ACHN (cell line): ENCODE data around the gene PTPN21.
"Not testable (repeated sequence)": the region's sequence is repeated elsewhere in the genome, so short reads cannot be mapped to it uniquely, and the experiment has no call there.

Experiments
- DNase-seq: peaks from one replicate; pipeline ENCODE4 v3.0.0-alpha.2; 2015
- in situ Hi-C: cut with HindIII; loops from 2 replicates; pipeline ENCODE4 v1.10.0; 2017; ENCODE audit warnings: low sequenced_read_pairs, low pct_ligation_motif_present, low pct_unique_long_range_greater_than_20kb

PTPN21 gene

GRCh38 chr14:88556581-88556980 lies 1.8 kb upstream of the PTPN21 start:
- no peak for DNase-seq
- in situ Hi-C loops: no loop called here

GRCh38 chr14:88553886-88554456 lies 836 bp downstream of the PTPN21 start:
- DNase-seq: peak; percentile 24
- in situ Hi-C loops: no loop called here

DNA sequence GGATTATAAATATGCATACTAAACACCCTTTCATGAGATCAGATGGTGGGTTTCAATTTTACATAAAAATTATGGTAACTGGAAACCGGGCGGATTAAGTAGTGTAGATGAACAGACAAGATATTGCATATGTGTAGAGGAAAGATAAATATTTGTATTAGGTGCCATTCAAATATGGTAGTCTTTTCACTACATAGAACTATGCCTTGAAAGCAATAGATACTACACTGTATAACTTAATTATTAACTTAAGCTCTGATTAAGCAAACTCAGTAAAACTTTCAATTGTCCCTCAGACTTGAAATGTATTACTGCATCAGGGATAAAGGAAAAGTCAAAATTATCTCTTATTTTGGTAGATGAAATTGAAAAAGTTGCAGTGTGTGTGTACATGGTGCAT lies 1.9 kb downstream of the PTPN21 start:
- in situ Hi-C loops: no loop called here
- peak; percentile 15 for DNase-seq

DNA sequence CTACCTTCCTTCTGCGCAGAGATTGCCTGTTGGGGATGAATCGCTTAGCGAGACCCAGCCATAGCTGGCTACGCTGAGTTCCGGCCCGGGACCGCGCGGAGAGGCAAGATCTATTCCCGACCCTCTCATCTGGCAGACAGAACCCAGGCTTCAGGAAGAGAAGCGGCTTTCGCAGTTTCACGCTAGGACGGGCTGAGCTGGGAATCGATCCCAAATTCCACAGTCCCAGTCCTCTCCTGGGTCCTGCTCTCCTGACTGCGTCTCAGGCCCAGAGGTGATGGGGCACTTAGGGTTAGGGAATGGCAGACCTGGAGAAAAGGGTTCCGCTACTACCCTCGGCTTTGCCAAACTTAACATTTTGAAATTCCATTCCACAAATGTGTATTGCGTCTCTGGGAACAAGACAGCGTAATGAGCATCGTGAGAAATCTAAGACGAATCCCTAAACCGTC lies 2.8 kb downstream of the PTPN21 start:
- in situ Hi-C loops: no loop called here
- DNase-seq: no peak

DNA sequence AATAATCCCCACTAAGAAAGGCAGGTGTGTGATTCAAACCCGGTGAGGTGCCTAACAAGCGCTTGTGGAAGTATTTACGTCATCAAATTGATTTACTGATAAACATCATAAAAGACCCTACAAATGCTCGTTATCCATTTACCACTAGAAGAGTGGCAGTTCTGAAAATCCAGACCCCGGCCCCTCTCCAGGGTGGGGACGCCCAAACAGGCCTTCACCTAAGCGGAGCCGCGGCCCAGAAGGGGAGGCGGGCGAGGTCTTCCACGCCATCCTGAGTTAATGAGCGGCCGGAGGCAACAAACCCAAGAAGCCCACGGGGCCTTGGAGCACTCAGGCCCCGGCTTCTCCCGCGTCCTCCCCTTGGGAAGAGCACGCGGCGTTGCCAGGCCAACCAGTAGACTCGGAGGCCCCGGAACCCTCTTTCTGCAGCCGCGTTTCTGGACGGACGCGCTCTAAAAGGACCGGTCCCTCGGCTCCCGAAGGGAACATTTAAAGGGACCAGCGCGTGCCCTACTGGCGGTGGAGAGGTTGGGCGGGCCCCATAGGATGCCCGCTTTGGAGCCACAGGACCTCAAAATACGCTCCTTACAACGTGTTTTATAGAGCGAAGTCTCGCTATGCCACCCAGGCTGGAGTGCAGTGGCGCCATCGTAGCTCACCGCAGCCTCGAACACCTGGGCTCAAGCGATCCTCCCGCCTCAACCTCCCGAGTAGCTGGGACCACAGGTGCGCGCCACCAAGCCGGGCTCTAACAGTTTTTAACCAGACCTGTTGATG lies 3.5 kb downstream of the PTPN21 start:
- in situ Hi-C loops: no loop called here
- peak; percentile 81 for DNase-seq

- in situ Hi-C loops: no loop called here
- no peak for DNase-seq
Observed at GRCh38 chr14:88550078-88550477, 4.7 kb downstream of the PTPN21 start.

DNA sequence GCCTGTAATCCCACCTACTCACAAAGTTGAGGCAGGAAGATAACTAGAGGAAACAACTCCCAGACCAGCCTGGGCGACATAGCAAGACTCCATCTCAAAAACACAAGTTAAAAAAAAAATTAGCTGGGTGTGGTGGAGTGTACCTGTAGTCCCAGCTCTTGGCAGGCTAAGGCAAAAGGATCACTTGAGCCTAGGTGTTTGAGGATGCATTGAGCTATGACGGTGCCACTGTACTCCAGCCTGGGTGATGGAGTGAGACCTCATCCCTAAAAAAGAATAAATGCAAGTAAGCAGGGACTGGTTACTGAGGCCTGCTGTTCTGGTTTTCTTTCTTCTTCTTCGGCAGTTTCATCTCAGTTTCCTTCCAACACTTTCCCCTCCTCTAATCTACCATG lies 7.4 kb downstream of the PTPN21 start:
- no peak for DNase-seq
- in situ Hi-C loops: no loop called here

DNA sequence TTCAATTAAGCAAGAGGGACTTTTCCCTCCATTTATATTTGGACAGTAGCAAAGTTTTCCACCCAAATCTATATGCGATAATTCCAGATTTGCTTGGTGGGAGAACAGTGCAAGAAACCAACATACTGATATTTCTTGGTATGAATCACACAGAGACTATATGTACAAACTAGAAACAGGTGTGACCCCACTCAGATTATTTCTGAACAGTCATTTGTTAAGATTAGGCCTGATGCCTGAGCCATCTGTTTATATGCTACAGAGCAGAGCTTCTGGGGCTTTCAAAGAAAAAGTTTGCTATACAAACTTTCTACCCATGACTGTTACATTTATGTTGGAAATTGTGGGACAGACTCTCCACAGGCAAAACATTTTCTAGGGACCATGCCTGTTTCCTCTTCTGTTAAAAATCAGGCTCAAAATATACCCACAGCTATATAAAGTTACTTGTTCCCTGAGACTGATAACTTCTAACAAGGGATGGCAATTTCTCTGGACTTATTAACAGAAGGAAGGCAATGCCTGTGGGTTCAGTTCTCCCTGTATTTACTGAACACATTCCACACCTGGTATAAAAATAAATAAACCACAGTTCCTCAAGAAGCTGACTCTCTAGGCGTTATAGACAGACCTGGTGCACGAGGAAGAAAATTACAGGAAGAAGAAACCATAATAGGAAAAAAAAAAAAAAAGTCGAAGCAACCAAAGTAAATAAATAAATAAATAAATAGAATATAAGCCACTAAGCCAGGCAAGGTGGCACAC lies 8.0 kb downstream of the PTPN21 start:
- DNase-seq: no peak
- in situ Hi-C loops: no loop called here

DNA sequence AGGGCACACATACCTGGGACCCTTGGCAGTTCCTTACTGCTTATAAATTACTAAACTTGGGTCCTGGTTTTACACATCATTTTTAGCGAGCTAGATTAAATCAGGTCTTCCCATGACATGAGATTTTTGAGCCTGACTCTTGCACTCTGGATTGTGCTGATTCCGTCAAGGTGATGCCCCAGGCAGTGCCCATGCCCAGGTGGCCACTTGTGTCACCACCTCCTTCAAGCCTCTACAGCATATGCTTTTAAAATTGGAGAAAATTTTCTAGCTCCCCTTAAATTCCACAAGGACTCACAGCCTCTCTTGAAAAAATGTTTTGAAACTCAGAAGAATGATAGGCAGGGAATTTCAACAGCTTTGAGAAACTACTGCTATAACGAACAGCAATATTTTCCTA lies 9.6 kb downstream of the PTPN21 start:
- in situ Hi-C loops: no loop called here

GRCh38 chr14:88542857-88543795 lies 11.7 kb downstream of the PTPN21 start:
- no peak for DNase-seq
- in situ Hi-C loops: no loop called here

More for the DNA sequence above, 9.6 kb downstream of the PTPN21 start:
- DNase-seq: no peak

GRCh38 chr14:88541324-88541723 lies 13.5 kb downstream of the PTPN21 start:
- in situ Hi-C loops: no loop called here
- peak; percentile 30 for DNase-seq

DNA sequence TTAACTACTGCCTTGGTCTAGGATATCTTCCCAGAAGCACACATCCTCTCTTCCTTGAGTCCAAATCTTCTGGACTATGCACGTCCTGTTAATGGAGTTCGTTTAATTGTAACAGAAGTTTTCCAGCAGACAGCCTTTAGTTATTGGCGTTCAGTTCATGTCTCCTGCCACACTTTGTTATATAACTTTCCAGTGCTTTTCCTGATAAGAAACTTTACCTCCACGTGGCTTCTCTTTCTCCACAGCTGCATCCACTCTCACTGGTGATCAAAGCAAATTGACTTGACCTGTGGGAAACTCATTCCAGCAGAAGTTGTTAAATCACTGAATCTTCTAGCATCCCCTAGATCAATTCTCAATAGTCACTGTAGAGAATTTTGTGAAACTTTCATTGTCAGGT lies 19.0 kb downstream of the PTPN21 start:
- no peak for DNase-seq
- in situ Hi-C loops: no loop called here

GRCh38 chr14:88535149-88535548 lies 19.7 kb downstream of the PTPN21 start:
- no peak for DNase-seq
- in situ Hi-C loops: no loop called here

DNA sequence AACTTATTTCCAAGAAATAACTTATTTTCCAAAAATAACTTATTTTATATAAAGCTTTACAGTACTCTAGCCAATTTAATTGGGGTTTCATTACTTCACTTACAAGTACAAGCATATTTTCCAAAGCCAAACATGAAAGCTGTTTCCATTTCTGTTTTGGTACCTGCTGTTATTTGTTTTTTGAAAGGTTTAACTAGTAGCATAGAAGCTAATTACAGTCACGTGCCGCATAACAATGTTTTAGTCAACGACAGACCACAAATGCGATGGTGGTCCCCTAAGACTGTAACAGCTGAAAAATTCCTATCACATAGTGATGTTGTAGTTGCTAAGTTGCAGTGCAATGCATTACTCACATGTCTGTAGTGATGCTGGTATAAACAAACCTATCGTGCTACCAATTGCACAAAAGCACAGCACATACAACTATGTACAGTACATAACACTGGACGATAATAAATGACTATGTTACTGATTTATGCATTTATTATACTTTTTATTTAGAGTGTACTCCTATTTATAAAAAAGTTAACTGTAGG lies 21.7 kb downstream of the PTPN21 start:
- no peak for DNase-seq
- in situ Hi-C loops: no loop called here

DNA sequence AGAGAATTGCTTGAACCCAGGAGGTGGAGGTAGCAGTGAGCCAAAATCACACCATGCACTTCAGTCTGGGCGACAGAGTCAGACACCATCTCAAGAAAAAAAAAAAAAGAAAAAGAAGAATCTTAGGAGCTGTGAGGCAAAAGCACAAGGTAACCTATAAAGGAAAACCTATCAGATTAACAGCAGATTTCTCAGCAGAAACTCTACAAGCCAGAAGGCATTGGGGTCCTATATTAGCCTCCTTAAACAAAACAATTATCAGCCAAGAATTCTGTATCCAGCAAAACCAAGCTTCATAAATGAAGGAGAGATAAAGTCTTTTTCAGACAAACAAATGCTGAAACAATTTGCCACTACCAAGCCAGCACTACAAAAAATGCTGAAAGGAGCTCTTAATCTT lies 24.9 kb downstream of the PTPN21 start:
- in situ Hi-C loops, DNase-seq: not testable (repeated sequence)

DNA sequence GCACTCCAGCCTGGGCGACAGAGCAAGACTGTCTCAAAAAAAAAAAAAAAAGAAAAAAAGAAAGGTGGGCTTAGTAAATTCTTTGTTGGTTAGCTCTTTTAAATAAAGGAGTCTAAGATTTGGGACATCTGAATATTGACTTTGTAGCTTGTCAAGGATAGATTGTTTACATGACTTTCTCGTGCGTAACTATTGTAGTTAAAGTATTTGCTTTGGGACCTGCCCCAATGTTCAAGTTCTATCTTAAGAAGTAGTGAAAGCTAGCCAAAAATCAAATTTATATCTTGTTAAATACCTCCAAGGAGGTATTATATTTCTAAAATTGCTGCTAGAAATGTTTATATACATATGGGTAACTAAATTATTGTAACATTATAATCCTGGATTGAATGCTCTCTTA lies 32.4 kb downstream of the PTPN21 start:
- DNase-seq: no peak
- in situ Hi-C loops: no loop called here

DNA sequence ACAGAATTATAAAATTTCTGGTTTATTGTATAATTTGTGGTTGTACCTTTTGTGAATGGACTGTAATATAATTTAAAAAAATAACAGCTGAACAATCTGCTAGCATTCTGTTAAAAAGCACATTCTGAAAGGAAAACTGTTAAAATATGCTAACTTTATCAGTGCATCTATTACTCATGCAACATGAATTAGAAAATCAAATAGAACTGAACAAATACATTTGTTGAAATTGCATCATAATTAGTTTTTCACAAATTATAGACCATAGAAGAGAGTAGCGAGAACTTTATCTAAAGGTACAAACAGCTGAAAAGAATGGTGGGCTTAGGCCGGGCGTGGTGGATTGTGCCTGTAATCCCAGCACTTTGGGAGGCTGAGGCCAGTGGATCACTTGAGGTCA lies 33.0 kb downstream of the PTPN21 start:
- no peak for DNase-seq
- in situ Hi-C loops: no loop called here

DNA sequence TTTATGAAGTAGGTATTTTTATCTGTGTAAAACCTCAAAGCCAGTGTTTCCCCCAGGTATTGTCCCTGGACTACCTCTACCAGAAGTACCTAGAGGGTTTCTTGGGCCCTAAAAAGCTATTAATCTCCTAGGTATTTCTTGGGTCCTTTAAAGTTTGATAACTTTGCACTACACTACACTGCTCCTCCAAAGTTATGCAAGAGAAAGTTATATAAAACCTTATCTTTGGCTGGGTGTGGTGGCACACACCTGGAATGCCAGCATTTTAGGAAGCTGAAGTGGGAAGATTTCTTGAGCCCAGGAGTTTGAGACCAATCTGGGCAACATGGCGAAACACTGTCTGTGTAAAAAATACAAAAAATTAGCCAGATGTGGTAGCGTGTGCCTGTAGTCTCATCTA lies 34.9 kb downstream of the PTPN21 start:
- in situ Hi-C loops: no loop called here
- DNase-seq: no peak
